ENCODE results near the gene WRNIP1.

The WRNIP1 gene

DNA sequence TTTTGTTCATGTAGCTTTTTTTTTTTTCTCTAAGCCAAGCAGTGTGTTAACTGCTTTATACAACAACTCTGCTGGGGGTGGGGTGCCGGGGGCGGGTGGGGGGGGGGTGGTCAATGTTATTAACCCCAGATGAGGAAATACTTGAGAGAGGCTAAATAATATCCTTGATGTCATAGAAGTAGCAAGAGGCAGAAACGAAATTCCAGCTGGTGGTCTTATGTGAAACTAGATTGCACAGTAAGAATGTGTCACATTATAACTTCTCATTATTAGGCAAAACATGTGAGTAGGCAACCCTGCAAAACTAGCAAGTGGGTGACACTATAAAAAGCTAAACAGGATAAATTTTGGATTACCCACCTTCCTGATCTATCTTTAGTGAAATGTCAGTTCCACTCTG is 27.3 kb upstream of the WRNIP1 start:
- Histone ChIP-seq H3K4me3 (ENCODE audit: low read length, poor library complexity, severe bottlenecking) (no peak overlapping the region), H3K4me2 (ENCODE audit: low read depth, low read length, poor library complexity, severe bottlenecking) (peak overlapping the region; percentile 31), H3K4me1 (ENCODE audit: insufficient read depth, low read length, poor library complexity, severe bottlenecking) (peaks cover 34% of the 10 kb centered on the region), H3K79me2 (ENCODE audit: insufficient read depth, low read length) (no peaks in the 10 kb centered on the region), H3K36me3 (ENCODE audit: insufficient read depth, low read length) (no peaks in the 10 kb centered on the region), H4K20me1 (ENCODE audit: insufficient read depth, low read length, poor library complexity, severe bottlenecking) (no peaks in the 10 kb centered on the region), H3K27me3 (ENCODE audit: insufficient read depth, low read length, poor library complexity, severe bottlenecking) (no peaks in the 10 kb centered on the region), H3K9ac (ENCODE audit: low read depth, low read length, poor library complexity, severe bottlenecking) (peak overlapping the region; percentile 5), H2AFZ (ENCODE audit: low read length) (peak overlapping the region; percentile 18; the same call in 1 of the 2 replicates), H3K9me3 (ENCODE audit: insufficient read depth, low read depth, low read length) (no peaks in the 10 kb centered on the region), H3F3A (ENCODE audit: low read depth) (no peaks in the 10 kb centered on the region), H3K9me2 (replicated peaks; ENCODE audit: low read depth, low read length) (no peaks in the 10 kb centered on the region)
- no peak for TF ChIP-seq EZH2phosphoT487 (IDR thresholded peaks at IDR 0.05; ENCODE audit: borderline replicate concordance)
- TF ChIP-seq, protein P1, sequence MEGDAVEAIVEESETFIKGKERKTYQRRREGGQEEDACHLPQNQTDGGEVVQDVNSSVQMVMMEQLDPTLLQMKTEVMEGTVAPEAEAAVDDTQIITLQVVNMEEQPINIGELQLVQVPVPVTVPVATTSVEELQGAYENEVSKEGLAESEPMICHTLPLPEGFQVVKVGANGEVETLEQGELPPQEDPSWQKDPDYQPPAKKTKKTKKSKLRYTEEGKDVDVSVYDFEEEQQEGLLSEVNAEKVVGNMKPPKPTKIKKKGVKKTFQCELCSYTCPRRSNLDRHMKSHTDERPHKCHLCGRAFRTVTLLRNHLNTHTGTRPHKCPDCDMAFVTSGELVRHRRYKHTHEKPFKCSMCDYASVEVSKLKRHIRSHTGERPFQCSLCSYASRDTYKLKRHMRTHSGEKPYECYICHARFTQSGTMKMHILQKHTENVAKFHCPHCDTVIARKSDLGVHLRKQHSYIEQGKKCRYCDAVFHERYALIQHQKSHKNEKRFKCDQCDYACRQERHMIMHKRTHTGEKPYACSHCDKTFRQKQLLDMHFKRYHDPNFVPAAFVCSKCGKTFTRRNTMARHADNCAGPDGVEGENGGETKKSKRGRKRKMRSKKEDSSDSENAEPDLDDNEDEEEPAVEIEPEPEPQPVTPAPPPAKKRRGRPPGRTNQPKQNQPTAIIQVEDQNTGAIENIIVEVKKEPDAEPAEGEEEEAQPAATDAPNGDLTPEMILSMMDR (conservative IDR thresholded peaks at IDR 0.05; ENCODE audit: low read length), result no peak

GRCh38 chr6:2738373-2738979 is 26.7 kb upstream of the WRNIP1 start:
- peaks cover 28% of the 10 kb centered on the region for H3K4me1 ChIP-seq (ENCODE audit: insufficient read depth, low read length, poor library complexity, severe bottlenecking)
- no peaks in the 10 kb centered on the region for H3K36me3 ChIP-seq (ENCODE audit: insufficient read depth, low read length)
- no peaks in the 10 kb centered on the region for H3F3A ChIP-seq (ENCODE audit: low read depth)
- no peaks in the 10 kb centered on the region for H3K79me2 ChIP-seq (ENCODE audit: insufficient read depth, low read length)
- TF ChIP-seq, protein P1 (conservative IDR thresholded peaks at IDR 0.05; ENCODE audit: low read length), result peak; percentile 97
- TF ChIP-seq EZH2phosphoT487 (IDR thresholded peaks at IDR 0.05; ENCODE audit: borderline replicate concordance), result no peak
- H3K9me2 ChIP-seq (replicated peaks; ENCODE audit: low read depth, low read length), result no peaks in the 10 kb centered on the region
- H3K27me3 ChIP-seq (ENCODE audit: insufficient read depth, low read length, poor library complexity, severe bottlenecking), result no peaks in the 10 kb centered on the region
- no peaks in the 10 kb centered on the region for H3K9me3 ChIP-seq (ENCODE audit: insufficient read depth, low read depth, low read length)
- H3K4me2 ChIP-seq (ENCODE audit: low read depth, low read length, poor library complexity, severe bottlenecking), result peak overlapping the region; percentile 31
- no peak overlapping the region for H3K4me3 ChIP-seq (ENCODE audit: low read length, poor library complexity, severe bottlenecking)
- peak overlapping the region; percentile 18; the same call in 1 of the 2 replicates for H2AFZ ChIP-seq (ENCODE audit: low read length)
- peak overlapping the region; percentile 5 for H3K9ac ChIP-seq (ENCODE audit: low read depth, low read length, poor library complexity, severe bottlenecking)
- H4K20me1 ChIP-seq (ENCODE audit: insufficient read depth, low read length, poor library complexity, severe bottlenecking), result no peaks in the 10 kb centered on the region

- no peak overlapping the region for H3K4me2 ChIP-seq (ENCODE audit: low read depth, low read length, poor library complexity, severe bottlenecking)
Observed at GRCh38 chr6:2739335-2739734, 25.9 kb upstream of the WRNIP1 start.

More at GRCh38 chr6:2739335-2739734, 25.9 kb upstream of the WRNIP1 start:
- H4K20me1 ChIP-seq (ENCODE audit: insufficient read depth, low read length, poor library complexity, severe bottlenecking), result no peaks in the 10 kb centered on the region
- peak overlapping the region; percentile 65; the same call in 1 of the 2 replicates for H2AFZ ChIP-seq (ENCODE audit: low read length)
- H3K4me1 ChIP-seq (ENCODE audit: insufficient read depth, low read length, poor library complexity, severe bottlenecking), result peaks cover 29% of the 10 kb centered on the region
- H3K4me3 ChIP-seq (ENCODE audit: low read length, poor library complexity, severe bottlenecking), result no peak overlapping the region
- no peaks in the 10 kb centered on the region for H3K9me3 ChIP-seq (ENCODE audit: insufficient read depth, low read depth, low read length)
- no peaks in the 10 kb centered on the region for H3F3A ChIP-seq (ENCODE audit: low read depth)
- H3K9me2 ChIP-seq (replicated peaks; ENCODE audit: low read depth, low read length), result no peaks in the 10 kb centered on the region
- H3K36me3 ChIP-seq (ENCODE audit: insufficient read depth, low read length), result no peaks in the 10 kb centered on the region
- H3K9ac ChIP-seq (ENCODE audit: low read depth, low read length, poor library complexity, severe bottlenecking), result no peak overlapping the region
- no peak for TF ChIP-seq EZH2phosphoT487 (IDR thresholded peaks at IDR 0.05; ENCODE audit: borderline replicate concordance)
- TF ChIP-seq, protein P1 (conservative IDR thresholded peaks at IDR 0.05; ENCODE audit: low read length), result no peak
- no peaks in the 10 kb centered on the region for H3K79me2 ChIP-seq (ENCODE audit: insufficient read depth, low read length)
- no peaks in the 10 kb centered on the region for H3K27me3 ChIP-seq (ENCODE audit: insufficient read depth, low read length, poor library complexity, severe bottlenecking)
